ENCODE data around the gene GATA1. TPM values are rescaled to one million over a fixed set of nuclear protein-coding genes. Genes with fewer than 3 reads are reported as not detected.
"Not testable (repeated sequence)": the region's sequence is repeated elsewhere in the genome, so short reads cannot be mapped to it uniquely, and the experiment has no call there.

Gene GATA1
- total and polyA plus RNA-seq, 4 donors: 0.57 TPM; not detected in 3

DNA sequence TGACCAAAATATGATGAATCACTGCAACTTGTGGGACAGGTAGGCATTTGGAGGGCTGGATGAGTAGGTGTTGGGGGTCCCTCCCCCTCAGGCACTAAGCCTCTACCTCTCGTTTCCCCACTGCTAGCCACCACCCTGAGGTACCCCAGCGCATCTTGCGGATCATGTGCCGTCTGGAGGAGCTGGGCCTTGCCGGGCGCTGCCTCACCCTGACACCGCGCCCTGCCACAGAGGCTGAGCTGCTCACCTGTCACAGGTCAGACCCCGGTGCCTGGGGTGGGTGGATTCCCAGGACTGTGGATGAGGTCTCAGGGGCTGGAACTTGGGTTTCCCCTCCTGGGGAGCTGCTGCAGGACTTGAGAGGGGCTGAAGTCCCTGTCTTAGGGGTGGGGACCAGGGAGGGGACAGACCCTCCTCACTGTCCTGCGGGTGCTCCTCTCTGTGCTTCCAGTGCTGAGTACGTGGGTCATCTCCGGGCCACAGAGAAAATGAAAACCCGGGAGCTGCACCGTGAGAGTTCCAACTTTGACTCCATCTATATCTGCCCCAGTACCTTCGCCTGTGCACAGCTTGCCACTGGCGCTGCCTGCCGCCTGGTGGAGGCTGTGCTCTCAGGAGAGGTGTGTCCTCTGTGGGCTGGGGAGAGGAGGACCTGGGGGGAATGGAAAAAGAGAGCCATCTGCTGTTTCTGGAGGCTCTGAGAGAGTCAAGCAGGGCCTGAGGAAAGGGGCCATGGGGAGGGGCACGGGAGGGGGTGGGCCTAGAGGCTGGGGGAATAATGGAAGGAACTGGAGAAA is 29.8 kb downstream of the GATA1 start:
- no peaks in the 10 kb centered on the region for H3K27me3 ChIP-seq (ENCODE audit: control insufficient read depth in 1 of 2, insufficient read depth in 2 of 2, low read length in 1 of 2)
- H3K36me3 ChIP-seq (ENCODE audit: control insufficient read depth in 1 of 2, insufficient read depth in 2 of 2, low read length in 1 of 2): peaks cover 0 to 2% of the 10 kb centered on the region in 2 donors
- no peaks in the 10 kb centered on the region for H3K4me1 ChIP-seq (ENCODE audit: control insufficient read depth in 1 of 2, insufficient read depth in 2 of 2, low read length in 2 of 2)
- no peak overlapping the region for H3K27ac ChIP-seq (ENCODE audit: low read depth in 1 of 2, low read length in 2 of 2)
- WGBS, 2 donors: 89 to 95% methylated on average over 18 of the region's 18 CpGs
- no peaks in the 10 kb centered on the region for H3K9me3 ChIP-seq (ENCODE audit: control insufficient read depth, low read length)
- DNase-seq: peak in 1 of 2 donors; percentile 50
- ATAC-seq (ENCODE audit: low FRiP score): no peak
- intact Hi-C loops (cut with DNase I): no loop called here
- H3K4me3 ChIP-seq (ENCODE audit: low read length in 2 of 2): no peak overlapping the region

DNA sequence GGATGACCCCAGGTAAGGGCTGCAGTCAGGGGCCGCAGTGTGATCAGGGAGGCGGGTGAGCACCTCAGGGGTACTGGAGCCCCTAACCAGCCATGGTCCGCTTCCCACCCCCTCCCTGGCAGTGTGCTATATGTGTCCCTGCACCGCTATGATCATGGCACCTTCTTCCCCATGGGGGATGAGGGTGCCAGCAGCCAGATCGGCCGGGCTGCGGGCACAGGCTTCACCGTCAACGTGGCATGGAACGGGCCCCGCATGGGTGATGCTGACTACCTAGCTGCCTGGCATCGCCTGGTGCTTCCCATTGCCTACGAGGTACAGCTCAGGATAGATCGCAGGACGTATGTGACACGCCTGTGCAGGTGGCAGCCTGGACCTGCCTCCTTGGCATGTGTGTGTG is 31.7 kb downstream of the GATA1 start:
- Histone ChIP-seq H3K4me1 (ENCODE audit: control insufficient read depth in 1 of 2, insufficient read depth in 2 of 2, low read length in 2 of 2) (no peaks in the 10 kb centered on the region), H3K4me3 (ENCODE audit: low read length in 2 of 2) (no peak overlapping the region), H3K9me3 (ENCODE audit: control insufficient read depth, low read length) (no peaks in the 10 kb centered on the region), H3K27ac (ENCODE audit: low read depth in 1 of 2, low read length in 2 of 2) (no peak overlapping the region), H3K36me3 (ENCODE audit: control insufficient read depth in 1 of 2, insufficient read depth in 2 of 2, low read length in 1 of 2) (peaks cover 0 to 2% of the 10 kb centered on the region in 2 donors), H3K27me3 (ENCODE audit: control insufficient read depth in 1 of 2, insufficient read depth in 2 of 2, low read length in 1 of 2) (no peaks in the 10 kb centered on the region)
- peak in 1 of 2 donors; percentile 48 for DNase-seq
- WGBS, 2 donors: 95 to 96% methylated on average over 16 of the region's 16 CpGs
- intact Hi-C loops (cut with DNase I): no loop called here
- ATAC-seq (ENCODE audit: low FRiP score): no peak

- 84 to 97% methylated on average over 4 of the region's 4 CpGs for WGBS, 2 donors
- Histone ChIP-seq H3K36me3 (ENCODE audit: control insufficient read depth in 1 of 2, insufficient read depth in 2 of 2, low read length in 1 of 2) (peaks cover 0 to 2% of the 10 kb centered on the region in 2 donors), H3K27me3 (ENCODE audit: control insufficient read depth in 1 of 2, insufficient read depth in 2 of 2, low read length in 1 of 2) (no peaks in the 10 kb centered on the region), H3K4me1 (ENCODE audit: control insufficient read depth in 1 of 2, insufficient read depth in 2 of 2, low read length in 2 of 2) (no peaks in the 10 kb centered on the region), H3K4me3 (ENCODE audit: low read length in 2 of 2) (no peak overlapping the region), H3K9me3 (ENCODE audit: control insufficient read depth, low read length) (no peaks in the 10 kb centered on the region), H3K27ac (ENCODE audit: low read depth in 1 of 2, low read length in 2 of 2) (no peak overlapping the region)
- intact Hi-C loops (cut with DNase I): no loop called here
- ATAC-seq (ENCODE audit: low FRiP score): no peak
- DNase-seq: peak in 1 of 2 donors; percentile 63
Measured at GRCh38 chrX:48818866-48819265, 32.5 kb downstream of the GATA1 start.

DNA sequence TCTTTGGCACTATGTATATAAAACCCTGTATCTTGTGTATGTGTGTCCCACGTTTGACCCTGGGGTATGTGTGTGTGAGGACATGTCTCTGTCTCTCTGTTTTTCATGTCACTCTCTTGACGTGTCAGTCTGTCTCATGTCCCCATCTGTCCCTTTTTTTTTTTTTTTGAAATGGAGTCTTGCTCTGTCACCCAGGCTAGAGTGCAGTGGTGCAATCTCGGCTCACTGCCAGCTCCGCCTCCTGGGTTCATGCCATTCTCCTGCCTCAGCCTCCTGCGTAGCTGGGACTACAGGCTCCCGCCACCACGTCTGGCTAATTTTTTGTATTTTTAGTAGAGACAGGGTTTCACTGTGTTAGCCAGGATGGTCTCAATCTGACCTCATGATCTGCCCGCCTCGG is 33.0 kb downstream of the GATA1 start:
- ATAC-seq (ENCODE audit: low FRiP score); H3K27me3 ChIP-seq (ENCODE audit: control insufficient read depth in 1 of 2, insufficient read depth in 2 of 2, low read length in 1 of 2); H3K4me1 ChIP-seq (ENCODE audit: control insufficient read depth in 1 of 2, insufficient read depth in 2 of 2, low read length in 2 of 2); H3K27ac ChIP-seq (ENCODE audit: low read depth in 1 of 2, low read length in 2 of 2); intact Hi-C loops (cut with DNase I); H3K36me3 ChIP-seq (ENCODE audit: control insufficient read depth in 1 of 2, insufficient read depth in 2 of 2, low read length in 1 of 2); H3K4me3 ChIP-seq (ENCODE audit: low read length in 2 of 2); H3K9me3 ChIP-seq (ENCODE audit: control insufficient read depth, low read length): not testable (repeated sequence)
- 81 to 83% methylated on average over 9 of the region's 9 CpGs for WGBS, 2 donors
- DNase-seq: peak in 1 of 2 donors; percentile 36

GRCh38 chrX:48823053-48823452 is 36.7 kb downstream of the GATA1 start:
- no peaks in the 10 kb centered on the region for H3K27me3 ChIP-seq (ENCODE audit: control insufficient read depth in 1 of 2, insufficient read depth in 2 of 2, low read length in 1 of 2)
- H3K27ac ChIP-seq (ENCODE audit: low read depth in 1 of 2, low read length in 2 of 2): no peak overlapping the region
- ATAC-seq (ENCODE audit: low FRiP score) (no peak), DNase-seq (peak in 1 of 2 donors; percentile 48)
- 72 to 78% methylated on average over 6 of the region's 6 CpGs for WGBS, 2 donors
- H3K36me3 ChIP-seq (ENCODE audit: control insufficient read depth in 1 of 2, insufficient read depth in 2 of 2, low read length in 1 of 2): no peaks in the 10 kb centered on the region
- no peak overlapping the region for H3K4me3 ChIP-seq (ENCODE audit: low read length in 2 of 2)
- intact Hi-C loops (cut with DNase I): no loop called here
- no peaks in the 10 kb centered on the region for H3K4me1 ChIP-seq (ENCODE audit: control insufficient read depth in 1 of 2, insufficient read depth in 2 of 2, low read length in 2 of 2)
- no peaks in the 10 kb centered on the region for H3K9me3 ChIP-seq (ENCODE audit: control insufficient read depth, low read length)

- intact Hi-C loops (cut with DNase I): no loop called here
- no peaks in the 10 kb centered on the region for H3K36me3 ChIP-seq (ENCODE audit: control insufficient read depth in 1 of 2, insufficient read depth in 2 of 2, low read length in 1 of 2)
- DNase-seq (peak in 1 of 2 donors; percentile 25), ATAC-seq (ENCODE audit: low FRiP score) (no peak)
- no peak overlapping the region for H3K4me3 ChIP-seq (ENCODE audit: low read length in 2 of 2)
- no peaks in the 10 kb centered on the region for H3K9me3 ChIP-seq (ENCODE audit: control insufficient read depth, low read length)
- H3K27ac ChIP-seq (ENCODE audit: low read depth in 1 of 2, low read length in 2 of 2): no peak overlapping the region
- H3K27me3 ChIP-seq (ENCODE audit: control insufficient read depth in 1 of 2, insufficient read depth in 2 of 2, low read length in 1 of 2): no peaks in the 10 kb centered on the region
- H3K4me1 ChIP-seq (ENCODE audit: control insufficient read depth in 1 of 2, insufficient read depth in 2 of 2, low read length in 2 of 2): no peaks in the 10 kb centered on the region
- WGBS, 2 donors: 75 to 94% methylated on average over 8 of the region's 8 CpGs
Measured at GRCh38 chrX:48824066-48824465, 37.7 kb downstream of the GATA1 start.

GRCh38 chrX:48826135-48826875 is 39.9 kb downstream of the GATA1 start, which contains the start of gene ERAS:
TSS of gene ERAS (plus strand) at chrX:48826513. CDS start at chrX:48829124, 2,611 bp downstream.
- H3K4me3 ChIP-seq (ENCODE audit: low read length in 2 of 2): no peak within 1 kb of the TSS
- ATAC-seq (ENCODE audit: low FRiP score) (no peak), DNase-seq (peak in 1 of 2 donors; percentile 66)
- no peaks in the 10 kb centered on the region for H3K4me1 ChIP-seq (ENCODE audit: control insufficient read depth in 1 of 2, insufficient read depth in 2 of 2, low read length in 2 of 2)
- intact Hi-C loops (cut with DNase I): no loop called here
- H3K36me3 ChIP-seq (ENCODE audit: control insufficient read depth in 1 of 2, insufficient read depth in 2 of 2, low read length in 1 of 2): no peaks in the 10 kb centered on the region
- no peaks in the 10 kb centered on the region for H3K27me3 ChIP-seq (ENCODE audit: control insufficient read depth in 1 of 2, insufficient read depth in 2 of 2, low read length in 1 of 2)
- H3K27ac ChIP-seq (ENCODE audit: low read depth in 1 of 2, low read length in 2 of 2): no peak within 1 kb of the TSS
- 64 to 68% methylated on average over 59 to 67 of the region's 67 CpGs for WGBS, 2 donors
- no peaks in the 10 kb centered on the region for H3K9me3 ChIP-seq (ENCODE audit: control insufficient read depth, low read length)

DNA sequence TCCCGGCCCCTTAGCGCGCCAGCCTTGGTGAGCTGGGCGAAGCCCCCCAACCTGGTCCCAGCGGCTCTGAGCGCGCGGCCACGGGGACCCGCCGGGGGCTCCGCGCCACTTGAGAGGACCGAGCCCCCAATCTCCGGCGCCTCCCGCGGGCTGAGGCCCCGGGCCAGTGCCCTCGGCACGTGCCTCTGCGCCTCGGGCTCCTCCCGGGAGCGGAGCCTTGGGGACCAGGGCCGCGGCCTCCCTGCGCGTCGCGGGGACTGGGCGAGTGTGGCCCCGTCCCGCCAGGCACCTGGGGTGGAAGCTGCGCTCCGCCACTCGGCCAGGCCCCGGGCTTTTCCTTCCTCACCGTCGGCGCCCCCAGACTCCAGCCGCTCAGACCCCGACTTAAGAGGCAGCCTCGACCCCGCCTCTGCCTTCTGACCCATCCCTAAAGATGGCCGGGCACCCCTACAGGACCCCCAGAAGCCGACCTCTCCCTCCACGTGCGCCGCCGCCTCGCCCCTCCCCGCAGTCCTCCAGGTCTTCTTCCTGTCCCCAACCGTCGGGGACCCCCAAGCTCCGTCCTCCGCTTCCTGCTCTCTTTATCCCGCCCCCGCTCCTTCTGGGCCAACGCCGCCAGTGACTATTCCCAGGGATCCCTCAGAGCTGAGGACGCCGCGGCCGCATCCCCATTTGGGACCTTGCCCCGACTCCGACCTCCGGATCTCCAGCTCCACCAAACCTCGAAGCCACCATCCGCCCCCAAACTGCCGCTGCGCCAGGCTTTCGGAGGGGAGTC is 40.7 kb downstream of the GATA1 start:
- WGBS, 2 donors: 67 to 70% methylated on average over 52 to 73 of the region's 73 CpGs
- ATAC-seq (ENCODE audit: low FRiP score) (no peak), DNase-seq (peak in 1 of 2 donors; percentile 70)
- H3K27me3 ChIP-seq (ENCODE audit: control insufficient read depth in 1 of 2, insufficient read depth in 2 of 2, low read length in 1 of 2): no peaks in the 10 kb centered on the region
- H3K9me3 ChIP-seq (ENCODE audit: control insufficient read depth, low read length): no peaks in the 10 kb centered on the region
- no peak overlapping the region for H3K4me3 ChIP-seq (ENCODE audit: low read length in 2 of 2)
- H3K27ac ChIP-seq (ENCODE audit: low read depth in 1 of 2, low read length in 2 of 2): no peak overlapping the region
- intact Hi-C loops (cut with DNase I): no loop called here
- H3K36me3 ChIP-seq (ENCODE audit: control insufficient read depth in 1 of 2, insufficient read depth in 2 of 2, low read length in 1 of 2): no peaks in the 10 kb centered on the region
- H3K4me1 ChIP-seq (ENCODE audit: control insufficient read depth in 1 of 2, insufficient read depth in 2 of 2, low read length in 2 of 2): no peaks in the 10 kb centered on the region

Data from aorta (tissue), 5 donors.